Jurkat, Clone E6-1 (cell line): ENCODE data around the gene COG7.

Experiments
- DNase-seq: peaks from one replicate; pipeline ENCODE4 v3.0.0-alpha.2; 2011; ENCODE audit warnings: low read depth, low spot score
- H3K4me3 ChIP-seq: 2 replicates; pipeline ENCODE4 v1.5.1; 2011; ENCODE audit warnings: mild to moderate bottlenecking, low read length, control low read depth, moderate library complexity

Gene COG7

GRCh38 chr16:23342083-23342640, 110.8 kb downstream of the COG7 start:
- H3K4me3 ChIP-seq = no peak overlapping the region
- DNase-seq = no peak

DNA sequence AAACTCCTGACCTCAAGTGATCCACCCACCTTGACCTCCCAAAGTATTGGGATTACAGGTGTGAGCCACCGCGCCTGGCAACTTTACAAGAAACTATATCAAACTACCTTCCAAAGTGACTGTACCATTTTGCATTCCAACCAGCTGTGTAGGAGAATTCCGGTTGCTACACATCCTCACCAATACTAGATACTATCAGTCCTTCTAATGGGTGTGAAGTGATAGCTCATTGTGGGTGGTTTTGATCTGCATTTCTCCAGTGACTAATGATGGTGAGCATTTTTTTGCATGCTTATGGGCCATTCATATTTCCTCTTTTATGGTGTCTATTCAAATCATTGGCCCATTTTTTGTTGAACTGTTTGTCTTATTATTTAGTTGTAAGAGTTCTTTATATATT, 113.2 kb downstream of the COG7 start:
- no peak overlapping the region for H3K4me3 ChIP-seq
- no peak for DNase-seq
